ENCODE measurements around the gene FOXN1.
A peak's percentile ranks its signal among the peaks of the same experiment; 100 is the strongest.

The FOXN1 gene

GRCh38 chr17:28576758-28577465, 70.8 kb downstream of the FOXN1 start, which contains the start of gene ALDOC:
Gene ALDOC, minus strand, starts transcription at chr17:28576895. Its CDS starts 1,363 bp downstream, at chr17:28575532.
- peak; percentile 99 for DNase-seq

GRCh38 chr17:28577466-28577824, 71.3 kb downstream of the FOXN1 start:
- DNase-seq = no peak

DNA sequence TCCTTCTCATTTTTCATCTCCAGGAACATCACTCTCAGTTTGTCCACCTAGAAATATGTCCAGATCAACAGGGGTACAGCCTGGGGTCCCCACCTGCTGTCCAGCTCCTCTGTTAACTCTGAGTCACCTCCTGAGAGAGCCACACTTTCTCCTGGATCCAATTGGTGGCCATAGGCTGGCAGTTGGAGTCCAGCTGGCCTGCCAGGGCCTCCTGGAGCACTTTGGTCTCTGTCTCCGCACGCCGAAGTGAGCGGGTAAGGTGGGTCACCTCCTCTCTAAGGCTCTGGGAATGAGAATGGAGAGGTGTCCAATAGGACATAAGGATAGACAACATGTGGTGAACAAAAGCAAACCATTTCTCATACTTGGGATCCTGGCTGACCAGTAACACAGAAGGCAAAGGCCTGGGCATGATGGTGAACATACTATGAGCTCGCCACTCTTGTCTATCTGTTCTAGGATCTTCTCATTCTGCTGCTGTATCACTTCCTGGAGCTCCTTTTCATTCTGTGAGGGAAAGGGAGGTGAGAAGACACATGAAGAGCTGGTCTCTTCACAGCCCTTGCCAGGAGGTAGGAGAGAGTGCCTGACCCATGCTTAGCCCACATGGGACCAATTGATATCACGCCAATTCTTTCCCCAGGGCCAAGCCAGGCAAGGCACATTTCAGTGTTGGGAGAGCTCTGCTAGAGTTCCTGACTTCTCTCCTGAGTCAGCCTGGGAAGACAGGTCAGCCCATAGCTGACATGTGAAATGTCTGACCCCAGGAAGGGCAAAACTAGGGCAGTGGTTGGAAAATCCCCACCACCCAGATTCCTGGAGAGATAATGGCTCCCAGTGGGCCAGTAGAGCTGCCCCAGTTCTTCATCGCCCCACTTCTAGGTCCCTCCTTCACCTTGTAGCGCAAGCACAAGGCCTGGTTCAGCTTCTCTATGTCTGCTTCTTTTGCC, 72.4 kb downstream of the FOXN1 start:
- no peak for DNase-seq

DNA sequence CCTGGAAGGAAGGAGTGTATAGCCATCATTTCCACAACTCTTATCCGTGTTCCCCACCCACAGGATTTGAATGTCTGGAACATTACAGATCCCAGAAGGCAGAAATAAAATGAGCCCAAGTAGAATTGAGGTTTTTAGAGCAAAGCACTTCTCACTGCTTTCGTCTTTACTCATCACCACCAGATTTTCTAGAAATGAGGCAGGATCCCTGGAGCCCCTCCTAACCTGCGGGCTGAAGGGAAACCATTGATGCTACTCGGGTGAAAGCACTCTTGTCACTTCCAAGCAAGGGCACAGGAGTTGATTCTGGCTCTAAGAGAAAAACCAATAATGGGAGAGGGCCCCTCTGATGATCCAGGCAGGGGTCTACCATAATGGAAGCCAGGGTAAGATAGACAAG, 73.4 kb downstream of the FOXN1 start:
- DNase-seq = no peak

- DNase-seq = no peak
These were observed 74.8 kb downstream of the FOXN1 start for GRCh38 chr17:28580959-28581358.

DNA sequence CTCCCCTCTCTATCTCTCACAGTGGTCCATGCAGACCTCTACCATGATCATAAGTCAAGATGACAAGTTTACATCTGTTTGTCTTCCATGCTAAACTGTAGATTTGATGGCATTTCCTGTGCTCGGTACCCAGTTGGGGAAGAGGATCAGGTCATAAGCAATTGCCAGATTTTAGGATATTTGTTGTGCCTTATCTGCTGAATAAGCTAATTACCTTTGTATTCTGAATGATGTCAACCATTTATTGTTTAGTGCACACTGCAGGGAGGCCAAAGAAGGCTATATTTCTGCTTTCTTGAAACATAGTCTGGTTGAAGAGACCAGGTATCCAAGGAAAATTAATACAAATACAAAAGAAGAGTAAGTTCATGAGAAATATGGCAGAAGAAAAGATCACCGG, 76.4 kb downstream of the FOXN1 start:
- DNase-seq = no peak

GRCh38 chr17:28584434-28584833, 78.3 kb downstream of the FOXN1 start:
- no peak for DNase-seq

- DNase-seq = no peak
These were observed 79.7 kb downstream of the FOXN1 start for GRCh38 chr17:28585851-28586250.
